Ascending aorta (tissue), 2 donors: Measurements from ENCODE around the gene SLC39A2. TPM values are rescaled to one million over a fixed set of nuclear protein-coding genes. Genes with fewer than 3 reads are reported as not detected.
A peak's percentile ranks its signal among the peaks of the same experiment; 100 is the strongest.
"Not testable (repeated sequence)": the region's sequence is repeated elsewhere in the genome, so short reads cannot be mapped to it uniquely, and the experiment has no call there.

Source experiments
- DNase-seq, 2 donors: peaks; one replicate each; pipeline ENCODE4 v3.0.0-alpha.2; 2019; ENCODE audit warnings: low spot score in 2 of 2
- H3K27ac ChIP-seq, 2 donors: fragments of 200-600 bp; sonication (generic); one replicate each; pipeline ENCODE4 v1.5.1; 2016 to 2017; ENCODE audit warnings: mild to moderate bottlenecking in 1 of 2
- H3K27me3 ChIP-seq: fragments of 200-600 bp; sonication (generic); one replicate; pipeline ENCODE4 v1.5.1; 2017
- H3K36me3 ChIP-seq, 2 donors: fragments of 200-600 bp; sonication (generic); one replicate each; pipeline ENCODE4 v1.5.1; 2016
- H3K4me1 ChIP-seq, 2 donors: fragments of 200-600 bp; sonication (generic); one replicate each; pipeline ENCODE4 v1.5.1; 2016 to 2017; ENCODE audit warnings: mild to moderate bottlenecking in 1 of 2
- H3K4me3 ChIP-seq, 2 donors: fragments of 200-600 bp; sonication (generic); one replicate each; pipeline ENCODE4 v1.5.1; 2016 to 2017; ENCODE audit warnings: mild to moderate bottlenecking in 1 of 2
- H3K9me3 ChIP-seq, 2 donors: fragments of 200-600 bp; sonication (generic); one replicate each; pipeline ENCODE4 v1.5.1; 2016
- CTCF ChIP-seq, 3 experiments: fragments of 200-600 bp in 2 of 3; fragments of 450-650 bp in 1 of 3; sonication (generic) in 2 of 3; IDR thresholded peaks; one replicate each; pipeline ENCODE4 v1.5.1; 2016 to 2019; ENCODE audit warnings: antibody characterized with exemption in 3 of 3, mild to moderate bottlenecking in 1 of 3, moderate library complexity in 1 of 3
- intact Hi-C: fragments of 100-400 bp; cut with DNase I; formaldehyde crosslinking; loops from one replicate; pipeline ENCODE4 v1.15.1; 2023
- total RNA-seq: library from RNA; depleted of rRNA; stranded (reverse); fragments of >200 nt; gene quantifications from one replicate; pipeline ENCODE4 v1.1.0, GENCODE V29; 2016

Gene SLC39A2
- total RNA-seq, 1 donor from 2014 or later: not detected

- TF ChIP-seq CTCF (IDR thresholded peaks at IDR 0.05): no peak
- no peak overlapping the region for H3K4me3 ChIP-seq
- intact Hi-C loops: no loop called here
- H3K27me3 ChIP-seq: no peaks in the 10 kb centered on the region
- no peaks in the 10 kb centered on the region for H3K4me1 ChIP-seq
- peaks cover 42 to 46% of the 10 kb centered on the region in 2 donors for H3K36me3 ChIP-seq
- H3K27ac ChIP-seq: no peak overlapping the region
- no peaks in the 10 kb centered on the region for H3K9me3 ChIP-seq
- no peak for DNase-seq
These were observed 1.5 kb upstream of the SLC39A2 start for GRCh38 chr14:20997564-20997963.

DNA sequence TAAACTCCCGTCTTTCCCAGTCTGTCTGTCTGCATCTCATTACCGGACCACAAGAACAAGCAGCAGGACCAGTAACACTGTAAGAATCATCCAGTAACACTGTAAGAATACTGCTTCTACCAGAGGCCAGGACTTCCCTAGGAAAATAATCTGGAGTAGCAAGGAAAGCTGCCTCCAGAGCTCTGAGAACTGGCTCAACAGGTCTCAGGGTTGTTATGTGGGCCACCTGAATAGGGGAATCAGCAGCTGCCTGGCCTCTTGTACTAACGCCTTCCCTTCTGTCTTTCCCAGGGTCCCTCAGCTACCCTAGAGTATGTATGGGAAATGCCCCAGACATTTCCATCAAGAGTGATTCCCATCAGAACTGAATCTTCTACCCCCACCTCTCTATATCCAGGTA, 954 bp upstream of the SLC39A2 start:
- intact Hi-C loops: no loop called here
- Histone ChIP-seq H3K9me3 (no peaks in the 10 kb centered on the region), H3K4me1 (no peaks in the 10 kb centered on the region), H3K27me3 (no peaks in the 10 kb centered on the region), H3K4me3 (no peak overlapping the region), H3K27ac (peak overlapping the region in 1 of 2 donors; percentile 28), H3K36me3 (peaks cover 36 to 40% of the 10 kb centered on the region in 2 donors)
- no peak for TF ChIP-seq CTCF (IDR thresholded peaks at IDR 0.05)
- no peak for DNase-seq

DNA sequence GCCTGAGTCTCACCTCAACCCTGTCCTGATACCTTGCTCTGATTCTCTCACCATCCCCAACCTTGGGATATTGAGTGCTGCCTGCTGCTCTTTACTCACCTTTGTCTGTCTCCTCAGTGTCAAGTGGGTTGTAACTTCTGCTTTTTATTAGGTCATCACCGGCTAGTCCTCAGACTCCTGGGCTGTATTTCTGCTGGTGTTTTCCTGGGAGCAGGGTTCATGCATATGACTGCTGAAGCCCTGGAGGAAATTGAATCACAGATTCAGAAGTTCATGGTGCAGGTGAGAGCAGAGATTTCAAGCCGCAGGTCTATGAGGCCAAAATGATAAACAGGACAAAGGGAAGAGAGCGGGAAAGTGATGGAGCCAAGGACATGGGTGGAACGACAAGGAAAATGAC, 498 bp downstream of the SLC39A2 start:
- Histone ChIP-seq H3K4me3 (no peak overlapping the region), H3K27me3 (no peaks in the 10 kb centered on the region), H3K9me3 (no peaks in the 10 kb centered on the region), H3K36me3 (peaks cover 22 to 25% of the 10 kb centered on the region in 2 donors), H3K27ac (no peak overlapping the region), H3K4me1 (no peaks in the 10 kb centered on the region)
- no peak for DNase-seq
- no peak for TF ChIP-seq CTCF (IDR thresholded peaks at IDR 0.05)
- intact Hi-C loops: no loop called here

GRCh38 chr14:21001218-21001617, 2.1 kb downstream of the SLC39A2 start:
- DNase-seq: no peak
- no peaks in the 10 kb centered on the region for H3K27me3 ChIP-seq
- no peaks in the 10 kb centered on the region for H3K9me3 ChIP-seq
- no peaks in the 10 kb centered on the region for H3K4me1 ChIP-seq
- peaks cover 6 to 9% of the 10 kb centered on the region in 2 donors for H3K36me3 ChIP-seq
- H3K27ac ChIP-seq: no peak overlapping the region
- no peak overlapping the region for H3K4me3 ChIP-seq
- no peak for TF ChIP-seq CTCF (IDR thresholded peaks at IDR 0.05)
- intact Hi-C loops: no loop called here

GRCh38 chr14:21003788-21004346, 4.8 kb downstream of the SLC39A2 start:
- Histone ChIP-seq H3K27ac (no peak overlapping the region), H3K27me3 (no peaks in the 10 kb centered on the region), H3K4me3 (no peak overlapping the region), H3K4me1 (no peaks in the 10 kb centered on the region), H3K9me3 (no peaks in the 10 kb centered on the region), H3K36me3 (no peaks in the 10 kb centered on the region)
- DNase-seq: no peak
- intact Hi-C loops: no loop called here
- no peak for TF ChIP-seq CTCF (IDR thresholded peaks at IDR 0.05)

DNA sequence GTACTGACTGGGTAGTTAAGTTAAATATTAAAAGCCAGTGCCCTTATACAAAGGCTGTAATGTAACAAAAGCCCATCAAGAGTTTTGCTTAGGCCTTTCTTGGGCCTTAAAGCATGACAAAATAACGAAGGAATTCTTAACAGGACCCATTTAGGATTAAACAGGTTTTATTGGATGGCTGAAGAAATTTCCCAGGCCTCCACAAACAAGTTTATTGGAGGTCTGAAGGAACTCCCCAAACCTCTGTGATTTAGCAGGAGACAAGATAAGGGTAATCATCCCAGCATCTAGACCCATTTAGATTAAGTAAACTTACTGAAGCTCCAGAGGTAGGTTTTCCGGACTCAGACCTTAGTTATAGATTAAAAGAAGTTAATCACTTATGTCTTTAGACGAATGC, 10.6 kb downstream of the SLC39A2 start:
- H3K4me3 ChIP-seq, DNase-seq, H3K9me3 ChIP-seq, H3K27ac ChIP-seq, intact Hi-C loops, H3K4me1 ChIP-seq, H3K27me3 ChIP-seq, H3K36me3 ChIP-seq: not testable (repeated sequence)
